H9 (cell line): Measurements from ENCODE around the gene INHBB. TPM values are rescaled to one million over a fixed set of nuclear protein-coding genes. Genes with fewer than 3 reads are reported as not detected.
A peak's percentile ranks its signal among the peaks of the same experiment; 100 is the strongest.

Experiments
- DNase-seq: peaks from one replicate; pipeline ENCODE4 v3.0.0-alpha.2; 2017
- H2AFZ ChIP-seq: one replicate; pipeline ENCODE4 v1.6.1; 2013; ENCODE audit warnings: mild to moderate bottlenecking, low read length, control low read depth, moderate library complexity
- H2AK5ac ChIP-seq: 2 replicates; pipeline ENCODE4 v1.6.1; 2013; ENCODE audit warnings: low read length, control low read depth, mixed read lengths; ENCODE audit not compliant: insufficient read length
- H2BK120ac ChIP-seq: one replicate; pipeline ENCODE4 v1.6.1; 2013; ENCODE audit warnings: low read depth, mild to moderate bottlenecking, low read length, control low read depth, inconsistent platforms; ENCODE audit not compliant: poor library complexity, severe bottlenecking
- H2BK12ac ChIP-seq: 2 replicates; pipeline ENCODE4 v1.6.1; 2013; ENCODE audit warnings: low read length, control low read depth, mixed read lengths, low read depth; ENCODE audit not compliant: insufficient read length
- H2BK15ac ChIP-seq: 2 replicates; pipeline ENCODE4 v1.6.1; 2013; ENCODE audit warnings: low read depth, low read length, control low read depth
- H2BK20ac ChIP-seq: one replicate; pipeline ENCODE4 v1.6.1; 2013; ENCODE audit warnings: low read depth, mild to moderate bottlenecking, low read length, control low read depth, inconsistent platforms; ENCODE audit not compliant: poor library complexity, severe bottlenecking
- H2BK5ac ChIP-seq: 2 replicates; pipeline ENCODE4 v1.6.1; 2013; ENCODE audit warnings: low read length, control low read depth, mixed read lengths; ENCODE audit not compliant: insufficient read length
- H3K14ac ChIP-seq: 2 replicates; pipeline ENCODE4 v1.6.1; 2013; ENCODE audit warnings: low read length, control low read depth; ENCODE audit not compliant: insufficient read depth
- H3K18ac ChIP-seq: 2 replicates; pipeline ENCODE4 v1.6.1; 2013; ENCODE audit warnings: low read depth, mild to moderate bottlenecking, mixed read lengths, low read length, control low read depth; ENCODE audit not compliant: insufficient read length
- H3K23ac ChIP-seq: 2 replicates; pipeline ENCODE4 v1.6.1; 2013; ENCODE audit warnings: low read length, control low read depth, mixed read lengths, low read depth; ENCODE audit not compliant: insufficient read length
- H3K23me2 ChIP-seq: 2 replicates; pipeline ENCODE4 v1.6.1; 2013; ENCODE audit warnings: low read depth, mild to moderate bottlenecking, mixed read lengths, low read length, control low read depth; ENCODE audit not compliant: insufficient read length, poor library complexity, severe bottlenecking
- H3K27ac ChIP-seq: 2 replicates; pipeline ENCODE4 v1.5.1; 2013; ENCODE audit warnings: low read length, control low read depth, mixed read lengths, low read depth; ENCODE audit not compliant: insufficient read length
- H3K27me3 ChIP-seq: 2 replicates; pipeline ENCODE4 v1.6.1; 2013; ENCODE audit warnings: low read length, control low read depth, inconsistent platforms; ENCODE audit not compliant: insufficient read depth
- H3K4ac ChIP-seq: 2 replicates; pipeline ENCODE4 v1.6.1; 2013; ENCODE audit warnings: low read depth, mild to moderate bottlenecking, control low read depth, inconsistent platforms, low read length, moderate library complexity
- H3K4me1 ChIP-seq: 2 replicates; pipeline ENCODE4 v1.6.1; 2013; ENCODE audit warnings: low read length, control low read depth, inconsistent platforms; ENCODE audit not compliant: insufficient read depth
- H3K4me2 ChIP-seq: 2 replicates; pipeline ENCODE4 v1.6.1; 2013; ENCODE audit warnings: low read length, control low read depth, mixed read lengths; ENCODE audit not compliant: insufficient read length, insufficient read depth
- H3K56ac ChIP-seq: 2 replicates; pipeline ENCODE4 v1.6.1; 2013; ENCODE audit warnings: low read depth, mild to moderate bottlenecking, mixed read lengths, low read length, control low read depth; ENCODE audit not compliant: insufficient read length
- H3K79me1 ChIP-seq: 2 replicates; pipeline ENCODE4 v1.6.1; 2013; ENCODE audit warnings: low read depth, mild to moderate bottlenecking, moderate library complexity, low read length, control low read depth, inconsistent platforms; ENCODE audit not compliant: insufficient read depth, poor library complexity, severe bottlenecking
- H3K79me2 ChIP-seq: 2 replicates; pipeline ENCODE4 v1.6.1; 2013; ENCODE audit warnings: low read length, control low read depth, inconsistent platforms; ENCODE audit not compliant: insufficient read depth
- H3K9ac ChIP-seq: 2 replicates; pipeline ENCODE4 v1.6.1; 2013; ENCODE audit warnings: low read length, control low read depth, mixed read lengths; ENCODE audit not compliant: insufficient read length; ENCODE audit errors: extremely low read depth
- H3K9me3 ChIP-seq: one replicate; pipeline ENCODE4 v1.6.1; 2013; ENCODE audit warnings: low read depth, low read length, inconsistent platforms; ENCODE audit not compliant: control insufficient read depth
- H3T11ph ChIP-seq: one replicate; pipeline ENCODE4 v1.6.1; 2013; ENCODE audit warnings: mild to moderate bottlenecking, low read length, control low read depth, inconsistent platforms
- H4K20me1 ChIP-seq: one replicate; pipeline ENCODE4 v1.6.1; 2013; ENCODE audit not compliant: control insufficient read depth, insufficient read length, insufficient read depth
- H4K5ac ChIP-seq: 2 replicates; pipeline ENCODE4 v1.6.1; 2013; ENCODE audit warnings: low read depth, mild to moderate bottlenecking, mixed read lengths, low read length, control low read depth; ENCODE audit not compliant: insufficient read length
- H4K8ac ChIP-seq: replicated peaks from 2 replicates; pipeline ENCODE4 v1.6.1; 2013; ENCODE audit warnings: low read length, control low read depth, mixed read lengths, low read depth; ENCODE audit not compliant: insufficient read length
- H4K91ac ChIP-seq: 2 replicates; pipeline ENCODE4 v1.6.1; 2013; ENCODE audit warnings: low read depth, mild to moderate bottlenecking, moderate library complexity, mixed read lengths, low read length, control low read depth; ENCODE audit not compliant: insufficient read length
- H3K27ac Mint-ChIP-seq, 3 experiments: 2 replicates in 2 of 3; 3 replicates in 1 of 3; pipeline ENCODE4 v1.8.0; 2020 to 2021; ENCODE audit warnings: mixed read lengths in 3 of 3, mild to moderate bottlenecking in 1 of 3, moderate library complexity in 1 of 3
- H3K27me3 Mint-ChIP-seq: 2 replicates; pipeline ENCODE4 v1.8.0; 2021; ENCODE audit warnings: low read depth, mild to moderate bottlenecking, moderate library complexity, mixed read lengths
- H3K36me3 Mint-ChIP-seq, 3 experiments: 2 replicates in 2 of 3; 3 replicates in 1 of 3; pipeline ENCODE4 v1.8.0; 2020 to 2021; ENCODE audit warnings: low read depth in 3 of 3, mixed read lengths in 3 of 3; ENCODE audit not compliant: insufficient read depth in 1 of 3
- H3K4me1 Mint-ChIP-seq, 2 experiments: 2 replicates each; pipeline ENCODE4 v1.8.0; 2020; ENCODE audit warnings: mixed read lengths in 2 of 2
- H3K4me3 Mint-ChIP-seq, 2 experiments: 2 replicates in 1 of 2; 3 replicates in 1 of 2; pipeline ENCODE4 v1.8.0; 2020 to 2021; ENCODE audit warnings: mild to moderate bottlenecking in 2 of 2, mixed read lengths in 2 of 2, moderate library complexity in 1 of 2
- H3K9me3 Mint-ChIP-seq, 2 experiments: 2 replicates in 1 of 2; 3 replicates in 1 of 2; pipeline ENCODE4 v1.8.0; 2020; ENCODE audit warnings: mild to moderate bottlenecking in 2 of 2, mixed read lengths in 2 of 2, moderate library complexity in 1 of 2
- WGBS: extraction: QIAGEN DNeasy Blood & Tissue Kit; methylation state at CpG from one replicate; pipeline ENCODE4 v1.1.7; 2013; ENCODE audit warnings: missing lambda C conversion rate, low lambda C conversion rate, mixed read lengths; ENCODE audit not compliant: insufficient read length; ENCODE audit errors: extremely low coverage; 5-methylcytosine and 5-hydroxymethylcytosine counted together
- total RNA-seq: library from RNA; stranded (reverse); gene quantifications from 2 replicates; pipeline ENCODE4 v1.2.1, GENCODE V29; 2021
- TF ChIP-seq, protein P1 (sequence below): fragments of 200-600 bp; sonication (generic); conservative IDR thresholded peaks from 3 replicates; pipeline ENCODE4 v1.8.0; 2021; ENCODE audit warnings: antibody characterized with exemption, mild to moderate bottlenecking

The INHBB gene
- total RNA-seq, 1 experiment from 2014 or later, result 0.13 TPM

DNA sequence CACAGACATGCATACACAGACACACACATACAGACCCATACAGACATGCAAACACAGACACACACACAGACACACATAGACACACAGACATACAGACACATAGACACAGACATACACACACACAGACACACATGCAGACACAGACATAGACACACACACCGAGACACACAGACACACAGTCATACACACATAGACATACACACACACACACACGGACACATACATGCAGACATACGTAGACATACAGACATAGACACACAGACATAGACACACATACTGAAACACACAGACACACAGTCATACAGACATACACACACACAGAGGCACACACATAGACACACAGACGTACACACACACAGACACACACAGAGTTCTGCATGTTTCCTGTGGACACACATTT is 26.9 kb downstream of the INHBB start:
- peaks cover 0 to 5% of the 10 kb centered on the region in 2 experiments; a peak in 3 of 5 replicates for H3K9me3 Mint-ChIP-seq
- H3K4ac ChIP-seq, result no peak overlapping the region
- peak overlapping the region; percentile 11 for H3K4me2 ChIP-seq
- WGBS, result no CpG with 5 or more reads among the region's 4 CpGs
- no peaks in the 10 kb centered on the region for H3K36me3 Mint-ChIP-seq
- no peak overlapping the region for H3T11ph ChIP-seq
- H2AK5ac ChIP-seq, result no peak overlapping the region
- H3K9me3 ChIP-seq, result no peaks in the 10 kb centered on the region
- no peaks in the 10 kb centered on the region for H3K23me2 ChIP-seq
- H3K79me1 ChIP-seq, result no peaks in the 10 kb centered on the region
- no peak overlapping the region for H2AFZ ChIP-seq
- no peak overlapping the region for H2BK5ac ChIP-seq
- H2BK20ac ChIP-seq, result no peak overlapping the region
- no peak overlapping the region for H3K18ac ChIP-seq
- H2BK120ac ChIP-seq, result no peak overlapping the region
- H3K79me2 ChIP-seq, result no peaks in the 10 kb centered on the region
- no peak overlapping the region for H3K27ac ChIP-seq
- peaks cover 29 to 30% of the 10 kb centered on the region in 2 experiments for H3K4me1 Mint-ChIP-seq
- H3K9ac ChIP-seq, result no peak overlapping the region
- peaks cover 64% of the 10 kb centered on the region for H3K27me3 Mint-ChIP-seq
- no peak overlapping the region for H3K14ac ChIP-seq
- H4K5ac ChIP-seq, result no peak overlapping the region
- H3K27me3 ChIP-seq, result no peaks in the 10 kb centered on the region
- no peak overlapping the region for H3K27ac Mint-ChIP-seq
- H2BK15ac ChIP-seq, result no peak overlapping the region
- H3K4me3 Mint-ChIP-seq, result no peak overlapping the region
- H2BK12ac ChIP-seq, result no peak overlapping the region
- H3K23ac ChIP-seq, result no peak overlapping the region
- H3K56ac ChIP-seq, result no peak overlapping the region
- H3K4me1 ChIP-seq, result peaks cover 22% of the 10 kb centered on the region
- TF ChIP-seq, protein P1, sequence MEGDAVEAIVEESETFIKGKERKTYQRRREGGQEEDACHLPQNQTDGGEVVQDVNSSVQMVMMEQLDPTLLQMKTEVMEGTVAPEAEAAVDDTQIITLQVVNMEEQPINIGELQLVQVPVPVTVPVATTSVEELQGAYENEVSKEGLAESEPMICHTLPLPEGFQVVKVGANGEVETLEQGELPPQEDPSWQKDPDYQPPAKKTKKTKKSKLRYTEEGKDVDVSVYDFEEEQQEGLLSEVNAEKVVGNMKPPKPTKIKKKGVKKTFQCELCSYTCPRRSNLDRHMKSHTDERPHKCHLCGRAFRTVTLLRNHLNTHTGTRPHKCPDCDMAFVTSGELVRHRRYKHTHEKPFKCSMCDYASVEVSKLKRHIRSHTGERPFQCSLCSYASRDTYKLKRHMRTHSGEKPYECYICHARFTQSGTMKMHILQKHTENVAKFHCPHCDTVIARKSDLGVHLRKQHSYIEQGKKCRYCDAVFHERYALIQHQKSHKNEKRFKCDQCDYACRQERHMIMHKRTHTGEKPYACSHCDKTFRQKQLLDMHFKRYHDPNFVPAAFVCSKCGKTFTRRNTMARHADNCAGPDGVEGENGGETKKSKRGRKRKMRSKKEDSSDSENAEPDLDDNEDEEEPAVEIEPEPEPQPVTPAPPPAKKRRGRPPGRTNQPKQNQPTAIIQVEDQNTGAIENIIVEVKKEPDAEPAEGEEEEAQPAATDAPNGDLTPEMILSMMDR, result no peak
- DNase-seq, result no peak
- H4K8ac ChIP-seq, result no peak overlapping the region
- no peaks in the 10 kb centered on the region for H4K20me1 ChIP-seq
- no peak overlapping the region for H4K91ac ChIP-seq
